ENCODE results near the gene TMPRSS15.

DNA sequence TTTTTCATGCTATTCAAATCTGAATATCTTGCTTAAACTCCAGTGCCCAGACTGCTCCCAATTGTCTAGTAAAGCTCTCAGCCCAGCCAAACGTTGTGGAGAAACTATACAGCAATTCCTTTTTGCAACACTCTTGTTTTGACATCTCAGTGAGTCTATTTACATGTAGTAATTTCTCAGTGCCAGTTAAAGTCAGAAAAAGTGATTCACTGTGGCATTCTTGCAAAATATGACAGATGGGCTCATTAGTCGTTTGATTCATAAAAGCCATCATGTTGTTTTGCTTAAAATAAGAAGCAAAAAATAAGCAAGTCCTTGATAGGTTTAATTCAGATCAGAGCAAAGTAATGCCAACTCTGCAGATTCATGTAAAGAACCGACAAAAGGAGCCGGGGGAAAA lies 20.7 kb upstream of the TMPRSS15 start:
- no peak for TF ChIP-seq EP300 (IDR thresholded peaks at IDR 0.05)
- no peak for TF ChIP-seq POLR2A (IDR thresholded peaks at IDR 0.05)
- no peak for TF ChIP-seq CTCF (IDR thresholded peaks at IDR 0.05)

Measured in upper lobe of left lung (tissue), 4 donors.